Left colon (tissue), 2 donors: Measurements from ENCODE around the gene MEIS2. TPM values are rescaled to one million over a fixed set of nuclear protein-coding genes. Genes with fewer than 3 reads are reported as not detected.

Source experiments
- ATAC-seq: fragments of 200-7000 bp; cut with Tn5 transposase; one replicate; pipeline ENCODE4 v1.9.1; 2020; ENCODE audit warnings: mild to moderate bottlenecking, moderate library complexity
- DNase-seq, 2 donors: peaks; one replicate each; pipeline ENCODE4 v3.0.0-alpha.2; 2020
- intact Hi-C, 2 donors: fragments of 100-400 bp; cut with DNase I in 1 of 2; cut with micrococcal nuclease in 1 of 2; formaldehyde crosslinking; loops; one replicate each; pipeline versions ENCODE4 v1.11.2 to v1.14.0; 2022; cut with DNase I, micrococcal nuclease
- total RNA-seq, 2 donors: library from RNA; stranded (reverse); fragmentation: NEBNext Ultra II Directional; extraction: Animal tissue kit (Norgen Biotek cat#: 25700); gene quantifications; one replicate each; pipeline ENCODE4 v1.2.1, GENCODE V29; 2021
- donor health status: DM: no; HTN: no; CAD: no.
- donor health status: DM: yes; HTN: yes; CAD: no.

The MEIS2 gene
- total RNA-seq, 2 donors from 2014 or later = 3.1 to 11.3 TPM

- no peak for ATAC-seq
- intact Hi-C loops = no loop called here
Measured at GRCh38 chr15:37086521-37086920, 13.8 kb downstream of the MEIS2 start.

DNA sequence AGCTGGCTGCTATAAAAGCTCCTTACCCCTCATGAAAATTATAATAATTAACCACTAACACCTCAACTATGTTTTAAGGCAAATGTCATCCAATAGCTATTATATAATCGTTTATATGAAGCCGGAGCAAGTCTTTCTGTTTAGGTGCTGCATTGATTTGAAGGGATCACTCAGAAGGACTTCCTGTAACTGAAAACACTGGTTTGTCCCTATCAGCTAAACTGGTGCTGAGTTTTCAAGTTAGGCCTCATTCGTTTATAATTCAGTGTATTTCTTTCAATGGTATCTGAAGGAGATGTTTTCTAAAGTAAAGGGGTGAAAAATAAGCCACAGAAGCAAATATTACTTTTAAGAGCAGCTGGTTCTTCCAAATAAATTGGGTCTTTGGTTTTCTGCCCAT, 14.2 kb downstream of the MEIS2 start:
- ATAC-seq (no peak), DNase-seq (no peak)
- intact Hi-C loops = no loop called here

More at GRCh38 chr15:37086521-37086920, 13.8 kb downstream of the MEIS2 start:
- DNase-seq = no peak

DNA sequence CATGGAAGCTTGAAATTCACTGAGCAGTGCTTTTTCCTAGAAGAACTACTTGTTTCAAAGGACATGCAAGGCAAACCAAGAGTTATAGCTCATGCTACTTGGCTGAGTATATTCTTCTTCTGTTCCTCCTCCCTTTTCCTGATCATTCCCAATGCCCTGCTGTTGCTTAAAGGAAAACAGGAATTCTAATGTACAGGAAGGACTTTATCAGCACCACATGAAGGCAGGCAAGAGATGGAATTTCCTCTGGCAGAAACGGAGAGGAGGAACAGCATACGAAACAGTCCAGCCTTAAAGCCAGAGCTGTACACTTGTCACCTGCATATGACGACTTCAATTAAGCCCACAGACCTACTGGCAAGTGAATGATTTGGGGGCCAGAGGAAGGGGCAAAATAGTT, 15.7 kb downstream of the MEIS2 start:
- ATAC-seq (no peak), DNase-seq (no peak)
- intact Hi-C loops = no loop called here

- DNase-seq = no peak
- intact Hi-C loops = no loop called here
- no peak for ATAC-seq
Measured at GRCh38 chr15:37083610-37084009, 16.7 kb downstream of the MEIS2 start.

- ATAC-seq (no peak), DNase-seq (no peak)
- intact Hi-C loops = no loop called here
Measured at GRCh38 chr15:37081983-37082382, 18.4 kb downstream of the MEIS2 start.

- DNase-seq (no peak), ATAC-seq (no peak)
- intact Hi-C loops = no loop called here
Measured at GRCh38 chr15:37080261-37080921, 20.0 kb downstream of the MEIS2 start.

DNA sequence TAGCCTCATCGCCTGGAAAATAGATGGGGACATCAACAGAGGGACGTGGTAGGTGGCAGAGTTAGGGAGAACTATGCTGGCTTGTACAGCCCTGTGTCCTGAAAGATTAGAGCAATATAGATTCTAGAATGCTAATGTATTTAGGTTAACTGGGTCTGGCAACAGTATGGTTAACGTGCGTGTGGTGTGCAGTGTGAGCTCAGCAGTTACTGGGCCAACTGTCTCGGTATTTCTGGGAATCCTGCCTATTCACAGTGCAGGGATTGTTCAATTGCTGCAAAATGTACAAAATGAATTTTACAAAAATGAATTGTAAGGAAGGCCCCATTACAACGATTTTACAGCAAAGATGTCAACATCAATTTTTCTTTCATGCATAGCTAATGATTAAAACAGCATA, 20.6 kb downstream of the MEIS2 start:
- intact Hi-C loops = no loop called here
- no peak for ATAC-seq
- no peak for DNase-seq

DNA sequence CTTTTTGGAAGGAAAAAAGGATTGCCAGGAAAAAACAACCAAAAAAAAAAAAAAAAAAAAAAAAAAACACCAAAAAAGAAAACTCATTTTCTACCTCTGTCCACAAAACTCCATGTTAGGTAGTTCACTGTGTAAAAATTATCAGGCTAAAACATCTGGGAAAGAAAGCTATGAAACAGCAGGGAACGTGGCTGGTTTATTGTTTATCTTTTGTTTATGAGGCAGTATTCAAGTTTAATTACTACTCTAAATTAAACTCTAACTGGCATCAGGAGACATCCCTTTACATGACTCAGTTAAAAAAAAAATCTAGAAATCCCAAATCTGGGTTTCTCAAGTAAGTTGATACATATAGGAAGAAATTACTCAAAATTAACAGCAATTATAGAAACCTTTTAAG, 21.8 kb downstream of the MEIS2 start:
- ATAC-seq (no peak), DNase-seq (no peak)
- intact Hi-C loops = no loop called here

GRCh38 chr15:37077623-37078351, 22.6 kb downstream of the MEIS2 start:
- DNase-seq (no peak), ATAC-seq (no peak)
- intact Hi-C loops = no loop called here

DNA sequence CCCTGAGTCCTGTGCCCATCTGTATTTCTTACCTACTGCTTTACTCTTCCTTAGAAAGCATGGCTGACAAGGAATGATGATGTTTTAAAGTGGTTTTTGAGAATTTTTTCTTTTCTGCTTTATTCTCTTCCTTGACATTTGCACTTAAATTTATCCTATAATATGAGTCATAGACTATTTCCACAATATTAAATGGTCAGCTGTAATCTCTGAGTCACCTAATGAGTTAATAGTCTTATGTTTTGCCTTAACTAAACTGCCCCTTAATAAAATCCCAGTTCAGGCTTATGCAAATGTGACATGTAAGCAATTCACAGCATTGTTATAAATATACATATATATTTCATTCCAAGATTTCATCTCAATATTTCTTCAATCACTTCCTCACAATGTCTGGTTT, 23.8 kb downstream of the MEIS2 start:
- no peak for ATAC-seq
- intact Hi-C loops = no loop called here

DNA sequence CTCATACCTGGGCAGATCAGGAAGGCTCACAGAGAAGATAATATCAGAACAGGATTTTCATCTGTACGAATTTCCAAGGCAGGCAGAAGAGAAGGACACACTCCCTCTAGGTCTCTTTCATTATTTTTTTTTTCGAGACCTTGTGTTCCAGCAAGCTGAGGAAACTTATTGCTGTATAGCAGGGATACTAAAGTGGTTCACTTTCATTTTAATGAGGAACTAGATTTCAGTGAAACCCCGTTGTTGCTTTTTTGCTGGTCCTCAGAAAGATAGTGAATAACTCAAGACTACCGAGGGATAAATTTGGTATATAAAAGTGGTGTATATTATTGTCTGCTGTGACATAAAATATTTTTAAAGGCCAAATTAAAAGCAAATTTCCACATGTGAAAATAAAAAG, 24.6 kb downstream of the MEIS2 start:
- intact Hi-C loops = no loop called here
- ATAC-seq (no peak), DNase-seq (no peak)

More for the DNA sequence above, 23.8 kb downstream of the MEIS2 start:
- no peak for DNase-seq

DNA sequence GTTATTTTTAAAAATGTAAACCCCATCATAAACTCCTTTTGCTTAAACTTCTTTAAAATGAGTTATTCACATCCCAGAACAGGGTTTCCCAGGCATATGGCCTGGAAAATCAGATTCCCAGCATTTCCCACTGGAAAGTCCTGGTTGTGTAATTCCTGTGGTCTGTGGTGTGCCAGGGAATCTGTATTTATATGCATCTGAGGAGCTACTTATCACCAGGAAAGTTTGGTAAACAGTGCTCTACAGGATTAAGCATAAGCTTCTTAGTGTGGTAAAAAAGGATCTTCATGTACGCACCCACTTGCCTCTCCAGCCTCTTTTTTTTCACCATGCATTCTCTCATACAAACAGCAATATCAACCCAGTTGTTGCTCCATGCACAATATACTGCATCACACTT, 28.2 kb downstream of the MEIS2 start:
- intact Hi-C loops = no loop called here
- ATAC-seq (no peak), DNase-seq (no peak)

DNA sequence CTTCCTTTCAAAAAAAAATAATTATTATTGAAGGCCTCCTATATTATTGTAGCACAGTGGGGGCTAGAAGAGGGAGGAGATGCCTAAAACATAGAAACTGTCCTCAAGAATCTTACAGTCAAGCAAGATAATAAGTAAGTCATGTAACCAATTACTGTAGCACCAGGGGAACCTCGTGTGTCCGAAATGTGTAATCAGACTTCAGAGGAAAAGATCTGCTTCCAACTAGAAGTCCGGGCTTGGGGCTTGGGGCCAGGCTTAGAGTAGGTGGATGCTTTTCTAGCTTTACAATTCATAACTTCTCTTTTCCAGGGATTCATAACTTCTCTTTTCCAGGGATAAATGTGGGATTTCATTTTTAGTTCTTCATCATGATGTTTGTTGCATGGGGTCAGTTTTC, 29.2 kb downstream of the MEIS2 start:
- ATAC-seq (no peak), DNase-seq (no peak)
- intact Hi-C loops = no loop called here

DNA sequence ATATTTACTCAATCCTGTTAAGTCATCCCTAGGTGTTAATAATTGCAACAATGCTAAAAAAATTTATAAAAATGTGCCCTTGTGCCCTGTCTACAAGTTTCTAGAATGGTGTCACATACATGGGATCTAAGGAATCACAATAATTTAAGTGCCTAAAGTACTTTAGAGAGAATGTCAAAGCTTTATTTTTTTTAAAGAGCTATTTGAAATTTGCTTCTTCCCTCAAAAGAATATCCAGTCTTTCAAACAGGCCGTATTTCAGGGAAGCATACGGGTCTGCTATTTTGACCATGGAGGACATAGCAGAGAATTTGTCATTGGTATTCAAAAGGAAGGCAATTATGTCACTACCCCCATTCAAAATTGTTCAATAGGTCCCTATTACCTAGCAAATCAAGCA, 29.7 kb downstream of the MEIS2 start:
- ATAC-seq = no peak
- DNase-seq = no peak
- intact Hi-C loops = no loop called here

DNA sequence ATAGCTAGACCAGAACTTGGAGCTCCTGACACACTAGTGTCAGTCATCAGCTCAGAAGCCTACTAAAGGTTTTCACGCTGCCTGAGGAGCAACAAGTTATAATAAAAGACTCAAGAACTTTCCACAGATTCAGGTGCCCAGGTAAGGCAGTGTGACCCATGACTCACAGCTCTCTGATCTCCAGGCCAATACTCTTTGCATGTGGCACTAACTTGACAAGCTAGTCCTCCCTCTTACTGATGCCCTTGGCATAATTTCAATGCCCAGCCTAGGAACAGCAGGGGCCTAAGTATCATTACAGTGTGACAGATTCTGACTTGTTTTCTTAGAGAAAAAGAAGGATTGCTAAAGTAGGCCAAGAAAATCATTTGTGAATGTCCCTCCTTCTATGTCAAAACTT, 38.4 kb downstream of the MEIS2 start:
- intact Hi-C loops = no loop called here
- no peak for DNase-seq
- ATAC-seq = no peak

DNA sequence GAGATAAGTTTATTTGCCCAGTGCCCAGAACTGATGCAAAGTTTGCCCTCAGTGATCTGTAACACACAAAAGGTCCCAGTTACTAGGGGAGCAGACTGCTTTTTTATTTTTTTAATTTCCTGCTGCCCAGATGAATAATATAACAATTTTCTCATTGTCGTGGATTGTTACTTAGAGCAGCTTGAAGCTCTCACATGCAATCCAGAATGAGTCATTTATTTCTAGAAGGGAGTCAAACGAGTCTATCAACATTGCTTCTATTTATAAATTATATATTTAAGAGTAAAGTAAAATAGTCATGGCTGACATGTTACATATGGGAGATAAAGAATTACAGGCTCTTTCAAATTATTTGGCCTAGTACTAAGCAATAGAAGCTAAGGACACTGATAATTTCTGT, 41.3 kb downstream of the MEIS2 start:
- DNase-seq (no peak), ATAC-seq (no peak)
- intact Hi-C loops = no loop called here

- no peak for ATAC-seq
- intact Hi-C loops = no loop called here
- DNase-seq = no peak
Measured at GRCh38 chr15:37058316-37058985, 41.9 kb downstream of the MEIS2 start.

DNA sequence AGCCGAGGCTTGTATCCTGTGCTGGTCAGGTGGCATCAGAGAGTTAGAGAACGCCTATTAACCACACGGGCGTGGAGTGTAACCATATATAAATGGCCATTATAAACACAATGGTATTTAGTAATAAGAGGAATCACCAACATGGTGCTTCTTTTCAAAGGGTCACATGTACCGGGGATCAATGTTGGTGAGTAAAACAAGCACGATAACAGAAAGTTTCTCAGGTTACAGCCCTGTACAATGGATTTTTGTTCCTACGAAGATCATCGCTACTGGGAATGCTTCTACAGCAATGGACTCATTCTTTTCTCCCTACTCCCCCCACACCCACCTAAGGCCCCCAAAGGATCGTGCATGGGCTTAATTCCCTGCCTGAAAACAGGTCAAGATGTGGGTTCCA, 42.5 kb downstream of the MEIS2 start:
- DNase-seq = no peak
- intact Hi-C loops = no loop called here
- no peak for ATAC-seq

GRCh38 chr15:37057256-37057655, 43.1 kb downstream of the MEIS2 start:
- intact Hi-C loops = no loop called here
- ATAC-seq (no peak), DNase-seq (no peak)
